GM11168 (cell line): ENCODE results near the gene INPP4B.
"Not testable (repeated sequence)": the region's sequence is repeated elsewhere in the genome, so short reads cannot be mapped to it uniquely, and the experiment has no call there.

Source experiments
- in situ Hi-C: fragments of 300-500 bp; cut with MboI; formaldehyde crosslinking; loops from one replicate; pipeline ENCODE4 v1.12.0; 2022; ENCODE audit warnings: low sequenced_read_pairs; ENCODE audit not compliant: unreplicated experiment

INPP4B gene

DNA sequence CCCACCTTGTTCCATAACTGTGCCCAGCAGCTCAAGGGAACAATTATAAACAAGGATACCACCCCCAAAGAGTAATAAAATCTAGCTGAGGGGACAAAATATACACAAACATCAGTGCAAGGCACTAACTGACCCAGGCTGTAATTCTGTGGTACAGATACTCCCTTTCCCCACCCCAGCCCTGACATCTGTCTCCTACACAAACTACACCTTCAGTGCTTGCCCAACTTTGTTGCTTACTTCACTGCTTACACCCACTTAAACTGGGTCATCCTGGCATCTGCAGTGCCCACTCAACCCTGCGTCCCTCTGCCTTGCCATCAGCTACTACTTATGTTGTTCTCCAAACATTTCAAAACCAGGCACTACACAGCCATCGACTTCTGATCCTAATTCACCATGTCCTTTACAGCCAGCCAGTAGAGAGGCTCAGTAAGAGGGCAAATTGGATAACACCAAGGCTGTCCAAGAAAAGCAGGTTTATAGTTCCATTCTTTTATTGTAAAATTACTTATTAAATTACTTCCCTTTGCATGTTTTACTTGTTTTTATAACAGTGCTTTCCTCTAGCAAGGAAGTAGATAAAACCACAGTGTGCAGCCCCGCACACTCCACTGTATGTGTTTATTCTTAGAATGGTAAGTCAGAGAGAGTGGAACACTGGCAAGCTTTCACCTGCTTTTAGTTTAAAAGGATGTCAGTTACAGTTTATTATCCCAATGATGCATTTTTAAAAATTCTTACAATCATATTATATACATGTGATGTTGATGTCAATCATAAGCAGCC is 149.6 kb downstream of the INPP4B start:
- in situ Hi-C loops, result no loop called here

DNA sequence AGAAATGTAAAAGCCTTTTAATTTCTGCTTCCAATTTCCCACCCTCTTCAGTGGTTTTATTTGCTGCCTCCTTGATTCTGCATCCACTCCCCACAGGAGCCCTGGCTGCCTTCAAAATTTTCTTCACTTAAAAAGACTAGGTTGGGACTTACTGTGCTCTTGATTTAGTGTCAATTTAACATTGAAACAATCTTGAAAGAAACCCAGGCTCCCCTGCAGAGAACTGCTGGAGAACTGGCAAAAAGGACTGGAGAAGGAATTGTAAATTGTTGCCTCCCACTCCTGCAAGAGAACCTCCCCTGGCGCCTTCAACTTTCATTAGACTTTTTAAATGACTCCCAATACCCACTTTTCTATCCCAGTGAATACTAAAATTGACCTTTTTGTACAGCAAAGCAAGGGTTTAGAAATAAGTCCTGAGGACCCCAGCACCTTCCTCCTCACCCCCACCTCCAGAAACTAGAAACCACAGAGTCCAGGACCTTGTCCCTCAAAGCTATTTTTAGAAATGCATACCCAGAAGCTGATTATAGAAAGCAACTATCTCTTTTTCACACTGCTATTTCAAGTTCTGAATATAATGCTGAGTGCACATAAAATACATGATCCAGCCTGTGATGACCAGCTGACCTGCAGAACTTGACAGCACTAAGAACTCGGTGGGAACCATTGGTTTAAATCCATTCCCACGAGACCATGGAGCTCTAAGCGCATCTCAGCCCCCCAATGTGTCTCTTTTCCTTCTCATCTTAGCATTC is 155.5 kb downstream of the INPP4B start:
- in situ Hi-C loops, result no loop called here

DNA sequence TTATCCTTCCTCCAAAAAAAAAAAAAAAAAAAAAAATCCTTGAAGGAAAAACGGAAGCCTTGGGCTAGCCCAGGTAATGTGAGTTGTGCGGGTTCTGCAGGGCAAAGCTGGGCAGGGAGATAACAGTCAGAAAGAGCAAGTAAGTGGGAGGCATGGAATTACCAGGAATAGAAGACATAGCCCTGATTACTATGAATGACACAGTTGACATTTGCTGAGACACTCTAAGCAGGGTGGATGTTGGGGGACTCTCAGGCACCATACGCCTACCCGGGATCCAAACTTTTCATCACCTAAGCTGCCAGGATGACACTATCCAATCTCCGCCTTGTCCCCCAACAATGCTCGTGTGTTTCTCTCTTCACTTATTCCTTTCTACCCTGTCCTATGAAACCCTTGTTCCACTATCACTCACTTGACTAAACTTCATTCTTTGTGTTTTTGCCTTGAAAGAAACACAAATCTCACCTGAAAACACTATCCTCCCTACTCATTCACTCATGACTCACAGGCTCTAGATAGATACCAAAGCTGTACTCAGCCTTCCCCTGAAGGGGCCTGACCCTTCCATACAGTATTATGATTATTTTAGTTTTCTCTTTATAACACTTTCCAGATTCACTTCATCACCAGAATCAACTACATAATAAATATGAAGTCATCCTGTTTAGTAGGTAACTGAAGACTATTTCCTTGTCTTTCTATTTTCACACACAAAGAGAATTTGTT is 158.4 kb downstream of the INPP4B start:
- in situ Hi-C loops, result no loop called here

DNA sequence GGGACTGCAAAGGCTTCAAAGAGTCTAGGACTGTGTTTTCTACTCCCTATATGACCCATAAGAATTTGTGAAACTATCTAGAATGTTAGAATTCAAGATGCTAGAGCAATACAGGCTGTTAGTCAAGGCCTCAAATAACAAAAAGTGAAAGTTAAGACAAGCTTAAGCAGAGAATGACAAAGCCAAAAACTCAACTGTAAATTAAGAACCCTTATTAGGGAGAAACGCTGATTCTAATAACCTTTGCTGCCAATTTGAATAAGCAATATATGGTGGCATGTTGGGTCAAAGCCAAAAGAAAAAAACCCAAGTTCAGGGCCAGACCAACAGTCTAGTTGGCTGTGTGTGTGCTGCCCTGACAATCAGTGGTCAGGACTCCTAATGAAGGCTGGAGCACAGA is 160.0 kb downstream of the INPP4B start:
- in situ Hi-C loops, result no loop called here

DNA sequence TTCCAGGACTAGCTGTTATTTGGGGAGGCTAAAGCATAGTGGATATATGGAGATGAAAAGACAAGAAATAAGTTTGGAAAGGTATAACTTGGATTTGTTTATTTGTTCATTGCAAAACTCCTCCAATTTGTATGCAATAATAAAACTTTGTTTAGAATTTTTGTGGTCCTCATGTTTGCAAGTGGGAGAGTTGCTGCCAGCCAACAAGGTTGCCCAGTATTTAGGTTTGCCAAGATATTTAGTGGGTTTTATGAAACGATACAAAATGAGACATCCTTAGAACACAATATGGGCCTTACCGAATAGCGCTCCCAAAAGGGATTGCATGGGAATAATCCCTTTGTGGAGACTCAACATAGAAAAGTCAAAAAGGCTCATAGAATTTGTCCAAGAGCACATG is 162.1 kb downstream of the INPP4B start:
- in situ Hi-C loops, result no loop called here

DNA sequence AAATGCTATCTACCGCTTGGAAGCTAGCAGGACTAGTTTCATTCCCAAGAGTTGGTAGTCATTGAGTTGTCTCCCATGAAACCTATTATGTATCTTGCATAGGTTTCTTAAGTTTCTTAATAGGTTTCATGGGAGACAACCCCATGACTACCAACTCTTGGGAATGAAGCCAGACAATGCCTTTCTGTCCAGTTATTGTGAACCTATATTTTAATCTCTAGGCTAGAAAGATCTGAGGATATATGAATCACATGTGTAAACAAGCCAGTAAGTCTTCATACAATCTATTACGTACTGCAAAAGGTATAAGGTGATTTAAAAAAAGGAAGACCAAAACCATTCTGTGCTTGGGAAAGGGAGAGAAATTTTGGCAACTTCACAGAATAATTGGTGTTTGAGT is 162.6 kb downstream of the INPP4B start:
- in situ Hi-C loops, result no loop called here

DNA sequence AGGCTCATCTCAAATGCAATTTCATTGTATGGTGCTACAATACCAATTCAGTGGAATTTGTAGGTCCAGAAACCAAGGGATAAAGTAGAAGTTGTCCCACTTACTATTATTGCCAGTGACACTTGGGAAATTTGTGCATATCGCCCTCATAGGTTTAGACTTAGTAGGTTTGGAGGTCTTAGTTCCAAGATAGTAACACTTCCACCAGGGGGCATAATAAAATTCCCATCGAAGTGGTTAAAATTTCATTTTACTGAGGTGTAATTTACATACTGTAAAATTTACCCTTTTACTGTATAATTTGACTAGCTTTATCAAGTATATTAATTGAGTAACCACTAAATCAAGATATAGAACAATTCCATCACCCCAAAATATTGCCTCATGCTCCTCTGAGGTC is 174.6 kb downstream of the INPP4B start:
- in situ Hi-C loops, result no loop called here

DNA sequence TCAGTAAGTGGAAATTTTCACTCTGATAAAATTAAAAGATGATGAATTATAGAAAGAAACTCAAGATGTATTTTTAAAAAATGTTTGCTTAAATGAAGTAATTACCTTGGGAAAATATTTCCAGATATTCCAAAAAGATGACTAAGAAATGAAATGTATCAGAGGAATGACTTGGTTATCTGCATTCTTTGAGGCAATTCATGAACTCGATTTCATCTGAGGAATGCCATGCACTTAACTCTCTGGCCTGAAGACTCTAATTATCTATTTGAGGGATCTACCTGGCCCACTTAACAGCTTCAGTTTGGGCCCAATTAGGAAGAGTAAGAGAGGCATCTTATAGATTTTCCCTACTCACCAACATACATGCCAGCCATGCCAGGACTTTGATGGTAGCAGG is 182.3 kb downstream of the INPP4B start:
- in situ Hi-C loops, result no loop called here

DNA sequence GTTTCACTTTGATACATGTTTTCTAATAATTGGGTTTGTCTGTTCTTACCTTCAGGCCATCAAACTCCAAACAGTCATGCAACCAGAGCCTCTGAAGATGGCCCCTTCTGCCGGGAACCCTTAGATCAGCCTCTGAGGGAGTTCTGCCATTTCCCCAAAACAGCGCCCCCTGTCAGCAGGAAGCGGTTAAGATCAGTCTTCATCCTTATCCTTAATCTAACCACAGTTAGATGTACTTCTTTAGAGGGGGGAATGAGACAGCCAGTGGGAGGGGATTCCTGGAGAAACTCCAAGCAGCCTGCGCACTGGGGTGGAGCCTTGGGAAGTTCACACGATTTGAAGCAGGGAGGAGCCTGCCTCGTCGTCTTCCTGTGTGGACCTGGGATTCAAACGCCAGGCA is 185.4 kb downstream of the INPP4B start:
- in situ Hi-C loops, result no loop called here

DNA sequence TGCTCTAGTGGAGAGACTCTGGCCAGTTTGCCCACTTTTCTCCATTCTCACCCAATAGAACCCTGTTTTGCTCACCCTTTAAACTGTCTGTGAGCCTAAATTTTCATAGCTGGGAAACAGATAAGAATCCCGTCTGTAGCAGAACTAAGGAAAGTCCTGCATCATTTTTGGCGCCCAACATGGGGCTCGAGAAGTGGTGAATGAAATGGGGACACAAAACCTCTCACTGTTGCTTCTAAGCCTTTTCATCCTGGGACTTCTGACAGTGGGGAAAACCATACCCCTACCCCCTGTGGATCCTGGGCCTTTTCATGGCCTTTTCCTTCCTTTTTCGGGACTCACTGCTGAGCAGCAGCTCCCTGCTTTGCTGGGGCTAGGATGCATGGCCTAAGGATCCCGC is 189.9 kb downstream of the INPP4B start:
- in situ Hi-C loops, result no loop called here

DNA sequence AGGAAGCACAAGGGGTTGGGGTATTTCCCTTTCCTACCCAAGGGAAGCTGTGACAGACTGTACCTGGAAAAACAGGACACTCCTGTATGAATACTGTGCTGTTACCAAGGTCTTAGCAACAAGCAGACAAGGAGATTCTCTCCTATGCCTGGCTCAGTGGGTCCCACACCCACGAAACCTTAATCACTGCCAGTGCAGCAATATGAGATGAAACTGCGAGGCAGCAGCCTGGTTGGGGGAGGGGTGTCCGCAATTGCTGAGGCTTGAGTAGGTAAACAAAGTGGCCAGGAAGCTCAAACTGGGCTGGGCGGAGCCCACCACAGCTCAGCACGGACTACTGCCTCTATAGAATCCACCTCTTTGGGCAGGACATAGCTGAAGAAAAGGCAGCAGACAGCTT is 197.7 kb downstream of the INPP4B start:
- in situ Hi-C loops, result no loop called here

DNA sequence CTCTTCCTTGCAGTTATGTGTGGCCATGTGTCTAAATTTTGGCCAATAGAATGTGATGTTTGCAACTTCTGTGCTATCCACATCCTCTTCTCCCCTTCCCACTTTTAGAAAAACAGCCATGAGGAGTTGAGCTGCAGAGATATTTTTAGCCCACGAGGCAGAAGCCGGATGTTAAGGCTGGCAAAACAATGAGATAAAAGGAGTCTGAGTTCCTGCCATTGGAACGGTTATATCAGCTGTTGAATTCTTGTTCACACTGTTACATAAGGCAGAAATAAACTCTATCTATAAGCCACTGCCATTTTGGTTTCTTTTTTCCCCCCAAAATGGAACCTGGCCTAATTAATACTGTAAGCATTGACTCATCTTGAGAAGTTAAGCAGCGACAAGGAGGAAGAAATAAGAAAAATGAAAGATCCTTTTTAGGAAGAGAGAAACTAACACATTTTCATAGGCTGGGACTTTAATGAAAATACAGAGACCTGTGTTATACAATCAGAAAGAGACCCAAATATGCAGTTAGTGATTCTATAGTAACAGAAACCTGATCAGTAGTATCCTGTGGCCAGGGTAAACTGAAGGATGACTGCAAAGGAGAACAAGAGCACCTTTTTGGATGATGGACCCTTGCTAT is 200.5 kb downstream of the INPP4B start:
- in situ Hi-C loops, result no loop called here

DNA sequence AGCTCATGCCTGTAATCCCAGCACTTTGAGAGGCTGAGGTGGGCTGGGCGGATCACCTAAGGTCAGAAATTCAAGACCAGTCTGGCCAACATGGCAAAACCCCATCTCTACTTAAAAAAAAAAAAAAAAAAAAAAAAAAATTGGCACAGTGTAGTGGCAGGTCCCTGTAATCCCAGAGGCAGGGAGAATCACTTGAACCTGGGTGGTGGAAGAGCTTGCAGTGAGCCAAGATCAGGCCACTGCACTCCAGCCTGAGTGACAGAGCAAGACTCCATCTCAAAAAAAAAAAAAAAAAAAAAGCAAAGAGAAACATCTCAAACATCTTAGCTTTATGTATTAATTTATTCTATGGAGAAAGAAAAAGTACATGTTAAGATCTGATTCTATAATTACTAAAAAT is 201.5 kb downstream of the INPP4B start:
- in situ Hi-C loops, result not testable (repeated sequence)

DNA sequence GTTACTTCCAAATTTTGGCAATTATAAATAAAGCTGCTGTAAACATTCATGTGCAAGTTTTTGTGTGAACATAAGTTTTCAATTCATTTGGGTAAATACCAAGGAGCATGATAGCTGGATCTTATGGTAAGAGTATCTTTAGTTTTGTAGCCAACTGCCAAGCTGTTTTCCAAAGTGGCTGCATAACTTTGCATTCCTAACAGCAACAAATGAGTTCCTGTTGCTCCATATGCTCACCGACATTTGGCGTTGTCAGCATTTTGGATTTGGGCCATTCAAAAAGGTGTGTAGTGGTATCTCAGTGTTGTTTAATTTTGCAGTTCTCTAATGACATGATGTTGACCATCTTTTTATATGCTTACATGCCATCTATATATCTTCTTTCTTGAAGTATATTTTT is 208.5 kb downstream of the INPP4B start:
- in situ Hi-C loops, result no loop called here

DNA sequence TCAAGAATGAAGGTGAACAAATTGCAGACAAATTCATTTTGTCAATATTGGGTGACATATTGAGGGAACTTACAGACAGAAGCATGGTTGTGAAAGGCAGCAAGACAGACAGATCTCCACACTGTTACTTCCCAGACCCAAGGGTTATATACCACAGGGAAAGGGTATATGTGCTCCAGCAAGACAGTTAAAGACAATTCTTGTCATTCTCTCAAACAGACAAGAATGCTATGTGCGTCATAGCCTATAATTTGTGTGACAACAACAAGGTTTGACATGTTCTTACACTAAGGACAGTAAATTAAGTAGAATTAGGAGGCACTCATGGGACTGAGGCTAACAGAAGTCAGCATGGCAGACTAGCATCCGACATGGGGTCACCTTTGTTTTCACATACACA is 214.3 kb downstream of the INPP4B start:
- in situ Hi-C loops, result no loop called here

DNA sequence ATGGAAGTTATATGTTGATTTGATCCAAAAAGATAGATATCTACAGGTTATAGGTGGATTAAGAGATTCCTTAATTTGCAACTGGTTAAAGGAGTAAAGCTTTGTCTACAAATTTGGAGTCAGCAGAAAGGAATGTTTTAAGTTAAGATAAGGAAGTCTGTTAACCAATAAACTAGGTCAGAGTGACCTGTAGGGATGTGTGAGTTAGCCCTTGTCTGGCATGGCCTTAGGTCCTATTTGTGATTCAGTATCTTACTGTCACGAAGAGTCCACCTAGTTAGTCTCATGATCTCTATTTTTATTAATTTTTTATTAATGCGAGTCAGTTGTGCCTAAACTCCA is 230.8 kb downstream of the INPP4B start:
- in situ Hi-C loops, result no loop called here

DNA sequence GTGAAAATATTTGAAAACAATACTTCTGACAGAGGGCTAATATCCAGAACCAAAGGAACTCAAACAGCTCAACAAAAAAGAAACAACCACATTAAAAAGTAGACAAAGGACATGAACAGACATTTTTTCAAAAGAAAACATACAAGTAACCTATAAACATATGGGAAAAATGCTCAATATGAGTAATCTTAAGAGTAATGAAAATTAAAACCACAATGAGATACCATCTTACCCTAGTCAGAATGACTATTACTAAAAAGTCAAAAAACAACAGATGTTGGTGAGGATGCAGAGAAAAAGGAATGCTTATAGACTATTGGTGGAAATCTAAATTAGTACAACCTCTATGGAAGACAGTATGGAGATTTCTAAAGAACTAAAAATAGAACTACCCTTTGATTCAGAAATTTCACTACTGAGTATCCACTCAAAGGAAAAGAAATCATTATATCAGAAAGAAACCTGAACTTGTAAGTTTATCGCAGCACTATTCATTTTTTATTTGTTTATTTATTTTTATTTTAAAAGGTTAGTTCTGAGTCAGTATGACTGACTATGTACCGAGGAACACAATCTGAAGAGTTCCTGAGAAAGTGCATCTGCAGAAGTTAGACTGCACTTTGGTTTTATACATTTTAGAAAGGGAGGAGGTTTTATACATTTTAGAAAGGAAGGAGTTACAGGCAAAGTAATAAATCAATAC is 231.3 kb downstream of the INPP4B start:
- in situ Hi-C loops, result no loop called here

DNA sequence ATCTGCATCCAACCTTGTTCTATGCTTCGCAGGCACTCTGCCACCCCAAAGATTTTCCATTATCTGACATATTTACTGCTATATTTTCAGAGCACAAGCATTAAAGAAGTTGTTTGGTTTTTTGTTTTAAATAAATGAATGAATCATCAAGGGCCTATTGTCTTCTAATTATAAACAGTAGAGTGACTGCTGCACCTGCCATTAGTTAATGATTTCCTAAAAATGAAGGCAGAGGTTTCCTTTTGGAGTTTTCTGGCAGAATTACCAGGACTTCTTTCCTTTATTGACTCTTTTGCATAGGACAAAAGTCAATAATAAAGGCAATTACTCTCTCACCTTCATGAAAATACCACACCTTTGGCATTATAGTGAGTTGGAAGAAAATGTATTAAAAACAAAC is 238.1 kb downstream of the INPP4B start:
- in situ Hi-C loops, result no loop called here

DNA sequence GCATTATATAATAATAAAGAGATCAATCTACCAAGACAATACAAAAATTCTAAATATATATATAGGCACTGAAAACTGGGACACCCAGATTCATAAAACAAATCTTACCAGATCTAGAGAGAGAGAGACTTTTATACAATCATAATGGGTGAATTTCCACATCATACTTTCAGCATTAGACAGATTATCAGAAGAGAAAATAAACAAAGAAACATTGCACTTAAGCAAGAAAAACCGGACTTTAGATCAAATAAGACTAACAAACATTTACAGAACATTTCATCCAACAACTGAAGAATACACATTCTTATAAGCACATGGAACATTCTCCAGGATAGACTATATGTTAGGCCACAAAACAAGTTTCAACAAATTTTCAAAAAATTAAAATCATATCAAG is 245.1 kb downstream of the INPP4B start:
- in situ Hi-C loops, result no loop called here

DNA sequence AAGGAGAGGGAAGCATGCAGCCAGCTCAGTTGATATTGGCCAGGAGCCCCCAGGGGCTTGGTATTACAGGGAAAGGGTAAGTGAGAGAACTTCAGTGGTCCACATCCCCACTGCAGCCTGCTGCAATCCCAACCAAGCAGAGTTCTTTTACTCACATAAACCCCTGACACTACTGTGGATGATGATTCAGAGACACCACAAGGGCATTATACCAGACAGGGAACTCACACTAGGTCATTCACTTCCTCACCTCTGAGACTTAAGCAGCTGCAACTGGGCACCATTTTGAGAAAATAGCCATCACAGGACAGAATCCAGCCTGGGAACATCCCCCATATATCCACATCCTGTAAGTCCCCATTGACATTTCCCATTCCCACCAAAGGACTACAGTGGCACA is 248.0 kb downstream of the INPP4B start:
- in situ Hi-C loops, result no loop called here
